Measurements from ENCODE around the gene MYO9A.

DNA sequence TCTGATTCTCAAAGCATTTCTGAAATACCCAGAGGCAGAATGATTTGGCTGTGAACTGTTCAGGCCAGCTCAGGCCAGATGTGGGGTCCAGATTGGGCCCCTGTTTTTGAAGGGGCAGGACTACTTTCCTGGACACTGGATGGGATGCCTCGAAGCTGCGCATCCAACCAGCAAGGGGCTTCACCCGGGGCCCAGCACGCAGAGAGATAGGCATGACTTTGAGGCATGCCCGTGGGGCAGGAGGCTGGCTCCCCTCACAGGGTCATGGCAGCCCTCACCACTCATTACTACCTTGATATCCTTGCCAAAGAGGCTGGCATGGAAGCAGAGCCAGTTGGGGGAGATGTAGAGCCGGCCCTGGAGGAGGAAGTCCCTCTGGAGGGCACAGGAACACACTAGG, 49.5 kb upstream of the MYO9A start:
- TF ChIP-seq CTCF (conservative IDR thresholded peaks at IDR 0.05) (no peak), EZH2 (IDR thresholded peaks at IDR 0.05; ENCODE audit: low read depth) (no peak)
